Gastroesophageal sphincter (tissue), 3 donors: ENCODE results near the gene CAPN6.

Experiments
- EP300 ChIP-seq: sonication (generic); formaldehyde crosslinking; IDR thresholded peaks from one replicate; pipeline ENCODE4 v1.6.1; 2017; ENCODE audit warnings: antibody characterized with exemption, mild to moderate bottlenecking
- POLR2A ChIP-seq, 2 donors: fragments of 450-650 bp; IDR thresholded peaks; one replicate each; pipeline ENCODE4 v1.6.1; 2017; ENCODE audit warnings: antibody characterized with exemption in 2 of 2, mild to moderate bottlenecking in 2 of 2, moderate library complexity in 1 of 2
- POLR2AphosphoS5 ChIP-seq: sonication (generic); formaldehyde crosslinking; IDR thresholded peaks from one replicate; pipeline ENCODE4 v1.6.1; 2017; ENCODE audit warnings: antibody characterized with exemption
- TF ChIP-seq, protein P1 (sequence below), 4 experiments: fragments of 200-600 bp in 2 of 4; fragments of 450-650 bp in 2 of 4; sonication (generic) in 1 of 4; IDR thresholded peaks; one replicate each; pipeline ENCODE4 v1.5.1; 2017 to 2019; ENCODE audit warnings: antibody characterized with exemption in 4 of 4, mild to moderate bottlenecking in 2 of 4, moderate library complexity in 2 of 4

DNA sequence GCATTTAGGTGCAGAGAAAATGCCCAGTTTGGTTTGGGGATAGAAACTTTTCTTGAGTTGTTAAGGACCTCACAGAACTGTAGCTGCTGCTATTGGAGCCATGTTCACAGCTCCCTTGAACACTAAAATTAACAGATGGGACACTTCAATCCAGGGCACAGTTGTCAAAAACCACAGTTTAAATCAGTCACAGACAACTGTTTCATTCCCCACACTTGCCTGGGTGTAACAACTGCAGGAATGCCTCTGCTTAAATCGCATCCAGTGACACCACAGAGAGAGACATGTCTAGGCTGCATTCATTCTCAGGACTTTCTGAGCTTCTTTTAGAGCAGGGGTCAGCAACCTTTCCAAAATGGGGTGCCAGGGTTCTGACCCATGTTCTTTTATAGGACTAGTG lies 12.7 kb upstream of the CAPN6 start:
- TF ChIP-seq, protein P1, sequence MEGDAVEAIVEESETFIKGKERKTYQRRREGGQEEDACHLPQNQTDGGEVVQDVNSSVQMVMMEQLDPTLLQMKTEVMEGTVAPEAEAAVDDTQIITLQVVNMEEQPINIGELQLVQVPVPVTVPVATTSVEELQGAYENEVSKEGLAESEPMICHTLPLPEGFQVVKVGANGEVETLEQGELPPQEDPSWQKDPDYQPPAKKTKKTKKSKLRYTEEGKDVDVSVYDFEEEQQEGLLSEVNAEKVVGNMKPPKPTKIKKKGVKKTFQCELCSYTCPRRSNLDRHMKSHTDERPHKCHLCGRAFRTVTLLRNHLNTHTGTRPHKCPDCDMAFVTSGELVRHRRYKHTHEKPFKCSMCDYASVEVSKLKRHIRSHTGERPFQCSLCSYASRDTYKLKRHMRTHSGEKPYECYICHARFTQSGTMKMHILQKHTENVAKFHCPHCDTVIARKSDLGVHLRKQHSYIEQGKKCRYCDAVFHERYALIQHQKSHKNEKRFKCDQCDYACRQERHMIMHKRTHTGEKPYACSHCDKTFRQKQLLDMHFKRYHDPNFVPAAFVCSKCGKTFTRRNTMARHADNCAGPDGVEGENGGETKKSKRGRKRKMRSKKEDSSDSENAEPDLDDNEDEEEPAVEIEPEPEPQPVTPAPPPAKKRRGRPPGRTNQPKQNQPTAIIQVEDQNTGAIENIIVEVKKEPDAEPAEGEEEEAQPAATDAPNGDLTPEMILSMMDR (IDR thresholded peaks at IDR 0.05): no peak
- TF ChIP-seq POLR2A (IDR thresholded peaks at IDR 0.05): no peak
- no peak for TF ChIP-seq POLR2AphosphoS5
- TF ChIP-seq EP300: no peak
